GM23338 (cell line): ENCODE results near the gene FCGBP. TPM values are rescaled to one million over a fixed set of nuclear protein-coding genes. Genes with fewer than 3 reads are reported as not detected.

ENCODE experiments used
- ATAC-seq: fragments of 200-7000 bp; cut with Tn5 transposase; 3 replicates; pipeline ENCODE4 v1.9.1; 2020
- DNase-seq: peaks from one replicate; pipeline ENCODE4 v3.0.0-alpha.2; 2015; ENCODE audit warnings: low spot score
- H2AFZ ChIP-seq: fragments of 200-600 bp; sonication (generic); 2 replicates; pipeline ENCODE4 v1.8.0; 2016; ENCODE audit warnings: antibody characterized with exemption, mild to moderate bottlenecking, moderate library complexity
- H3F3A ChIP-seq: fragments of 200-600 bp; sonication (generic); replicated peaks from 2 replicates; pipeline ENCODE4 v1.8.0; 2017; ENCODE audit warnings: antibody characterized with exemption, mixed run types, low read depth
- H3K27ac ChIP-seq: fragments of 200-600 bp; sonication (generic); 2 replicates; pipeline ENCODE4 v1.6.1; 2016; ENCODE audit warnings: low read depth
- H3K27me3 ChIP-seq: fragments of 200-600 bp; sonication (generic); 2 replicates; pipeline ENCODE4 v1.8.0; 2016; ENCODE audit warnings: mild to moderate bottlenecking, mixed run types, moderate library complexity; ENCODE audit not compliant: insufficient read depth
- H3K36me3 ChIP-seq: fragments of 200-600 bp; sonication (generic); 2 replicates; pipeline ENCODE4 v1.8.0; 2016; ENCODE audit warnings: mild to moderate bottlenecking; ENCODE audit not compliant: insufficient read depth
- H3K4me1 ChIP-seq: fragments of 200-600 bp; sonication (generic); 2 replicates; pipeline ENCODE4 v1.8.0; 2016; ENCODE audit warnings: mild to moderate bottlenecking, moderate library complexity; ENCODE audit not compliant: insufficient read depth
- H3K4me2 ChIP-seq: fragments of 200-600 bp; sonication (generic); 2 replicates; pipeline ENCODE4 v1.7.1; 2017; ENCODE audit warnings: mixed run types
- H3K4me3 ChIP-seq: fragments of 200-600 bp; sonication (generic); 2 replicates; pipeline ENCODE4 v1.6.1; 2016; ENCODE audit warnings: mixed run types
- H3K79me2 ChIP-seq: fragments of 200-600 bp; sonication (generic); replicated peaks from 2 replicates; pipeline ENCODE4 v1.8.0; 2017; ENCODE audit warnings: mild to moderate bottlenecking; ENCODE audit not compliant: insufficient read depth
- H3K9me2 ChIP-seq: fragments of 200-600 bp; sonication (generic); 2 replicates; pipeline ENCODE4 v1.8.0; 2017; ENCODE audit not compliant: insufficient read depth
- H4K20me1 ChIP-seq: fragments of 200-600 bp; sonication (generic); replicated peaks from 2 replicates; pipeline ENCODE4 v1.8.0; 2017; ENCODE audit warnings: mild to moderate bottlenecking; ENCODE audit not compliant: insufficient read depth
- H3K27ac Mint-ChIP-seq: 2 replicates; pipeline ENCODE4 v1.8.0; 2020; ENCODE audit warnings: inconsistent platforms, mild to moderate bottlenecking, moderate library complexity, mixed read lengths
- H3K27me3 Mint-ChIP-seq: 3 replicates; pipeline ENCODE4 v1.8.0; 2022; ENCODE audit warnings: low read depth, mild to moderate bottlenecking, moderate library complexity, mixed read lengths, inconsistent platforms; ENCODE audit not compliant: insufficient read depth, poor library complexity
- H3K36me3 Mint-ChIP-seq: 3 replicates; pipeline ENCODE4 v1.8.0; 2021; ENCODE audit warnings: low read depth, mild to moderate bottlenecking, inconsistent platforms, moderate library complexity, mixed read lengths
- H3K4me1 Mint-ChIP-seq: 3 replicates; pipeline ENCODE4 v1.8.0; 2020; ENCODE audit warnings: mild to moderate bottlenecking, inconsistent platforms, mixed read lengths
- H3K4me3 Mint-ChIP-seq: 3 replicates; pipeline ENCODE4 v1.8.0; 2021; ENCODE audit warnings: moderate library complexity, mild to moderate bottlenecking, inconsistent platforms, mixed read lengths
- H3K9me3 Mint-ChIP-seq: 3 replicates; pipeline ENCODE4 v1.8.0; 2020; ENCODE audit warnings: moderate library complexity, mild to moderate bottlenecking, inconsistent platforms, mixed read lengths
- CREB1 ChIP-seq: fragments of 250-450 bp; sonication (Bioruptor Pico); IDR thresholded peaks from 2 replicates; pipeline ENCODE4 v1.5.0; 2020; ENCODE audit warnings: low read depth, mild to moderate bottlenecking, moderate library complexity
- CTCF ChIP-seq, 2 experiments: fragments of 200-600 bp in 1 of 2; sonication (generic) in 1 of 2; conservative IDR thresholded peaks; 2 replicates each; pipeline versions ENCODE4 v1.5.1 to v1.6.1; 2016 to 2017; ENCODE audit warnings: antibody characterized with exemption in 2 of 2, low read depth in 2 of 2, mild to moderate bottlenecking in 2 of 2, moderate library complexity in 1 of 2
- ETS1 ChIP-seq: IDR thresholded peaks from 2 replicates; pipeline ENCODE4 v1.6.1; 2016; ENCODE audit warnings: antibody characterized with exemption
- EZH2 ChIP-seq: fragments of 200-600 bp; sonication (generic); IDR thresholded peaks from one replicate; pipeline ENCODE4 v1.8.0; 2017; ENCODE audit warnings: antibody characterized with exemption, mild to moderate bottlenecking, low read depth; ENCODE audit not compliant: unreplicated experiment
- EZH2phosphoT487 ChIP-seq: fragments of 200-600 bp; sonication (generic); IDR thresholded peaks from one replicate; pipeline ENCODE4 v1.8.1; 2018; ENCODE audit warnings: antibody characterized with exemption; ENCODE audit not compliant: unreplicated experiment
- JUNB ChIP-seq: IDR thresholded peaks from one replicate; pipeline ENCODE4 v1.6.1; 2016; ENCODE audit warnings: antibody characterized with exemption; ENCODE audit not compliant: unreplicated experiment
- NANOG ChIP-seq: IDR thresholded peaks from 2 replicates; pipeline ENCODE4 v1.6.1; 2016; ENCODE audit warnings: antibody characterized with exemption, borderline replicate concordance
- POLR2AphosphoS5 ChIP-seq: IDR thresholded peaks from 2 replicates; pipeline ENCODE4 v1.6.1; 2016; ENCODE audit warnings: antibody characterized with exemption, low read depth
- REST ChIP-seq: IDR thresholded peaks from one replicate; pipeline ENCODE4 v1.6.1; 2018; ENCODE audit warnings: antibody characterized with exemption; ENCODE audit not compliant: unreplicated experiment
- STAT1 ChIP-seq: IDR thresholded peaks from one replicate; pipeline ENCODE4 v1.6.1; 2016; ENCODE audit warnings: antibody characterized with exemption; ENCODE audit not compliant: unreplicated experiment
- ZNF114 ChIP-seq: fragments of 250-450 bp; sonication (Bioruptor Pico); IDR thresholded peaks from 2 replicates; pipeline ENCODE4 v1.5.0; 2020; ENCODE audit warnings: mild to moderate bottlenecking, moderate library complexity
- ZNF331 ChIP-seq: fragments of 250-450 bp; sonication (Bioruptor Pico); IDR thresholded peaks from 2 replicates; pipeline ENCODE4 v1.5.0; 2020; ENCODE audit warnings: low read depth, mild to moderate bottlenecking, moderate library complexity
- ZNF462 ChIP-seq: fragments of 250-450 bp; sonication (Bioruptor Pico); IDR thresholded peaks from 2 replicates; pipeline ENCODE4 v1.5.0; 2020; ENCODE audit warnings: mild to moderate bottlenecking, moderate library complexity
- polyA plus RNA-seq: library from polyadenylated mRNA; unstranded; fragments of >200 nt; fragmentation: Nextera tagmentation; extraction: Ambion mirVana; gene quantifications from 2 replicates; pipeline ENCODE4 v1.2.1, GENCODE V29; 2016
- total RNA-seq: library from RNA; depleted of rRNA; stranded (reverse); fragments of >200 nt; shearing (Covaris generic); gene quantifications from 2 replicates; pipeline ENCODE4 v1.2.3, GENCODE V29; 2014

FCGBP gene
- total and polyA plus RNA-seq, 2 experiments from 2014 or later = 0.44 to 3.6 TPM

GRCh38 chr19:39963898-39964297 lies 29.5 kb upstream of the FCGBP start:
- TF ChIP-seq NANOG = no peak
- TF ChIP-seq REST = no peak
- no peak for TF ChIP-seq ZNF331
- no peak for TF ChIP-seq ZNF462 (CRISPR knock-in tag)
- TF ChIP-seq EZH2 = no peak
- no peak for TF ChIP-seq ZNF114 (CRISPR knock-in tag)
- TF ChIP-seq STAT1 = no peak
- TF ChIP-seq CTCF (conservative IDR thresholded peaks at IDR 0.05; ENCODE audit: low read depth in 2 of 2) = no peak
- no peak for TF ChIP-seq POLR2AphosphoS5
- TF ChIP-seq EZH2phosphoT487 = no peak
- TF ChIP-seq CREB1 = no peak
- TF ChIP-seq ETS1 = no peak
- TF ChIP-seq JUNB = no peak
- Mint-ChIP-seq H3K27ac (no peak overlapping the region), H3K4me3 (no peak overlapping the region), H3K4me1 (peaks cover 20% of the 10 kb centered on the region), H3K27me3 (peaks cover 3% of the 10 kb centered on the region), H3K9me3 (no peaks in the 10 kb centered on the region; the same call in 1 of the 3 replicates), H3K36me3 (no peaks in the 10 kb centered on the region; the same call in 2 of the 3 replicates)
- Histone ChIP-seq H3K4me2 (no peak overlapping the region), H3K4me1 (peaks cover 17% of the 10 kb centered on the region), H3K79me2 (no peaks in the 10 kb centered on the region), H3K27ac (no peak overlapping the region), H4K20me1 (no peaks in the 10 kb centered on the region), H3F3A (no peaks in the 10 kb centered on the region), H3K4me3 (no peak overlapping the region), H3K36me3 (no peaks in the 10 kb centered on the region), H3K9me2 (0 out of 2 replicates have a peak, but pooled peaks cover under 1% of the 10 kb centered on the region), H3K27me3 (no peaks in the 10 kb centered on the region), H2AFZ (no peak overlapping the region)
- ATAC-seq = no peak
- no peak for DNase-seq
